Measurements from ENCODE around the gene RUFY1. TPM values are rescaled to one million over a fixed set of nuclear protein-coding genes. Genes with fewer than 3 reads are reported as not detected.

Gene RUFY1
- total and polyA plus RNA-seq, 2 of the 13 experiments (the other 11 are each of a cell fraction or from before 2014, with no cell fraction given) = 19.9 to 31.9 TPM

GRCh38 chr5:179623906-179624741, 73.8 kb downstream of the RUFY1 start (continued):
- TF ChIP-seq ZBTB40 (IDR thresholded peaks at IDR 0.05) (no peak), ZBTB40 (CRISPR knock-in tag; IDR thresholded peaks at IDR 0.05) (no peak; the same call in 1 of the 2 replicates), ZBTB38 (CRISPR knock-in tag; IDR thresholded peaks at IDR 0.05) (0 out of 2 replicates have a peak, but pooled peaks have one; percentile 54), DBP (CRISPR knock-in tag; IDR thresholded peaks at IDR 0.05; ENCODE audit: not compliant biosample characterization) (peak; percentile 30), ATF4 (CRISPR knock-in tag; IDR thresholded peaks at IDR 0.05) (no peak), IKZF4 (CRISPR knock-in tag; IDR thresholded peaks at IDR 0.05; ENCODE audit: borderline replicate concordance, low read depth, not compliant biosample characterization) (peak; percentile 64), SALL2 (CRISPR knock-in tag; IDR thresholded peaks at IDR 0.05) (peak; percentile 90), PPARG (CRISPR knock-in tag; conservative IDR thresholded peaks at IDR 0.05) (0 out of 2 replicates have a peak, but pooled peaks have one; percentile 13), ZNF749 (CRISPR knock-in tag; IDR thresholded peaks at IDR 0.05; ENCODE audit: borderline replicate concordance) (peak; percentile 84; the same call in 1 of the 2 replicates), ZNF670 (CRISPR knock-in tag; IDR thresholded peaks at IDR 0.05; ENCODE audit: borderline replicate concordance) (peak; percentile 96), ZNF280B (CRISPR knock-in tag; IDR thresholded peaks at IDR 0.05; ENCODE audit: borderline replicate concordance) (0 out of 2 replicates have a peak, but pooled peaks have one; percentile 49), REL (CRISPR knock-in tag; conservative IDR thresholded peaks at IDR 0.05) (no peak), ARNT2 (CRISPR knock-in tag; IDR thresholded peaks at IDR 0.05; ENCODE audit: low read depth) (0 out of 2 replicates have a peak, but pooled peaks have one; percentile 14)
